NCI-H1436 (cell line): ENCODE results near the gene CLDN18.

ENCODE experiments used
- DNase-seq: peaks from one replicate; lab custom pipeline; 2025; lab: John Stamatoyannopoulos, UW

Gene CLDN18

GRCh38 chr3:138025553-138025952 lies 15.6 kb downstream of the CLDN18 start:
- no peak for DNase-seq

GRCh38 chr3:138027821-138028220 lies 17.9 kb downstream of the CLDN18 start:
- DNase-seq = no peak

GRCh38 chr3:138030734-138031280 lies 20.8 kb downstream of the CLDN18 start:
- DNase-seq = no peak

GRCh38 chr3:138031536-138031935 lies 21.6 kb downstream of the CLDN18 start:
- DNase-seq = no peak

GRCh38 chr3:138032567-138032966 lies 22.6 kb downstream of the CLDN18 start:
- DNase-seq = no peak

- DNase-seq = no peak
Measured at GRCh38 chr3:138033202-138033691, 23.3 kb downstream of the CLDN18 start.

GRCh38 chr3:138034918-138035317 lies 25.0 kb downstream of the CLDN18 start:
- DNase-seq = no peak

GRCh38 chr3:138036572-138036971 lies 26.6 kb downstream of the CLDN18 start:
- no peak for DNase-seq

- no peak for DNase-seq
Measured at GRCh38 chr3:138038725-138039462, 28.9 kb downstream of the CLDN18 start.

- DNase-seq = no peak
Measured at GRCh38 chr3:138042043-138042442, 32.1 kb downstream of the CLDN18 start.

GRCh38 chr3:138043266-138044029 lies 33.5 kb downstream of the CLDN18 start:
- DNase-seq = no peak

- DNase-seq = no peak
Measured at GRCh38 chr3:138046085-138046484, 36.1 kb downstream of the CLDN18 start.

GRCh38 chr3:138046955-138047354 lies 37.0 kb downstream of the CLDN18 start:
- DNase-seq = no peak

- no peak for DNase-seq
Measured at GRCh38 chr3:138047596-138048158, 37.7 kb downstream of the CLDN18 start.

- no peak for DNase-seq
Measured at GRCh38 chr3:138049157-138049919, 39.4 kb downstream of the CLDN18 start.

GRCh38 chr3:138051947-138052802 lies 42.2 kb downstream of the CLDN18 start:
- no peak for DNase-seq

- DNase-seq = no peak
Measured at GRCh38 chr3:138054057-138054456, 44.1 kb downstream of the CLDN18 start.

GRCh38 chr3:138057384-138057783 lies 47.4 kb downstream of the CLDN18 start:
- no peak for DNase-seq

- no peak for DNase-seq
Measured at GRCh38 chr3:138059261-138059660, 49.3 kb downstream of the CLDN18 start.

GRCh38 chr3:138060792-138061191 lies 50.8 kb downstream of the CLDN18 start:
- no peak for DNase-seq

- no peak for DNase-seq
Measured at GRCh38 chr3:138062037-138062436, 52.1 kb downstream of the CLDN18 start.
